Mucosa of descending colon (tissue), 3 donors: ENCODE measurements around the gene TFEB. TPM values are rescaled to one million over a fixed set of nuclear protein-coding genes. Genes with fewer than 3 reads are reported as not detected.

Source experiments
- ATAC-seq: fragments of 200-7000 bp; cut with Tn5 transposase; one replicate; pipeline ENCODE4 v1.9.1; 2020; ENCODE audit warnings: mild to moderate bottlenecking, moderate library complexity
- DNase-seq, 3 donors: peaks; one replicate each; pipeline ENCODE4 v3.0.0-alpha.2; 2020
- H3K36me3 ChIP-seq: fragments of 200-600 bp; one replicate; pipeline ENCODE4 v1.8.0; 2021; ENCODE audit warnings: low read depth, mild to moderate bottlenecking
- H3K4me1 ChIP-seq: fragments of 200-600 bp; one replicate; pipeline ENCODE4 v1.8.0; 2021; ENCODE audit warnings: low read depth, mild to moderate bottlenecking
- H3K4me3 ChIP-seq: fragments of 200-600 bp; one replicate; pipeline ENCODE4 v1.8.0; 2021; ENCODE audit warnings: mild to moderate bottlenecking
- H3K9me3 ChIP-seq: fragments of 200-600 bp; one replicate; pipeline ENCODE4 v1.8.0; 2021; ENCODE audit warnings: mild to moderate bottlenecking
- CTCF ChIP-seq: fragments of 200-600 bp; IDR thresholded peaks from one replicate; pipeline ENCODE4 v1.8.0; 2022; ENCODE audit warnings: antibody characterized with exemption, mild to moderate bottlenecking
- intact Hi-C, 2 donors: fragments of 100-400 bp; cut with DNase I in 1 of 2; cut with micrococcal nuclease in 1 of 2; formaldehyde crosslinking; loops; one replicate each; pipeline versions ENCODE4 v1.11.0 to v1.11.1; 2022; cut with DNase I, micrococcal nuclease
- total RNA-seq, 3 donors: library from RNA; stranded (reverse); fragmentation: NEBNext Ultra II Directional in 2 of 3; extraction: Animal tissue kit (Norgen Biotek cat#: 25700) in 2 of 3; gene quantifications; one replicate each; pipeline versions ENCODE4 v1.2.1 to v1.2.4, GENCODE V29; 2021 to 2023
- donor health status: DM: no; HTN: no; CAD: no; lungs with moderate emphysema.
- donor health status: DM: no; HTN: no; CAD: no.
- donor health status: DM: no; HTN: yes; CAD: no.

The TFEB gene
- total RNA-seq, 3 donors from 2014 or later: 35.2 to 44.5 (median 40.2) TPM

DNA sequence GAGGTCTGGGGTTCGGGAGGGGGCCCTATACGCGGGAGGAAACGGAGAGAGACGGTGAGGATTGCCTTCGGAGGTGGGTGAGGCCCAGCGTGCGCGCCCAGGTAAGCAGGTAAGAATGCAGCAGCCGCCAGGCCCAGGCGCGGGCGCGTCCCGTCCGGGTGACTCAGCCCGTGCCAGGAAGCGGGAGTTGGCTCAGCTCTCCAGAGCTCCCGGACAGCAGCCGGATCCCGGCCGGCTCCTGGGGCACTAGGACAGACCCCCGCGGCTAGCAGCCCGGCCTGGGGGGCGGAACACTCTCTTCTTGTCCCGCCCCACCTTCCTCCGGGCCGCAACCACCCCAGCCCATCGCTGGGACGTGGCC, 98.6 kb downstream of the TFEB start:
- Histone ChIP-seq H3K36me3 (no peaks in the 10 kb centered on the region), H3K4me3 (no peak overlapping the region), H3K4me1 (peaks cover 10% of the 10 kb centered on the region), H3K9me3 (no peaks in the 10 kb centered on the region)
- TF ChIP-seq CTCF: no peak
- peak; percentile 97 for ATAC-seq
- peak in 2 of 3 donors; percentile 66 to 76 for DNase-seq
- intact Hi-C loops: no loop called here

- Histone ChIP-seq H3K9me3 (no peaks in the 10 kb centered on the region), H3K4me1 (peaks cover 10% of the 10 kb centered on the region), H3K4me3 (no peak overlapping the region), H3K36me3 (no peaks in the 10 kb centered on the region)
- no peak for DNase-seq
- intact Hi-C loops: no loop called here
- ATAC-seq: no peak
- TF ChIP-seq CTCF: no peak
Observed at GRCh38 chr6:41635365-41635764, 100.0 kb downstream of the TFEB start.

DNA sequence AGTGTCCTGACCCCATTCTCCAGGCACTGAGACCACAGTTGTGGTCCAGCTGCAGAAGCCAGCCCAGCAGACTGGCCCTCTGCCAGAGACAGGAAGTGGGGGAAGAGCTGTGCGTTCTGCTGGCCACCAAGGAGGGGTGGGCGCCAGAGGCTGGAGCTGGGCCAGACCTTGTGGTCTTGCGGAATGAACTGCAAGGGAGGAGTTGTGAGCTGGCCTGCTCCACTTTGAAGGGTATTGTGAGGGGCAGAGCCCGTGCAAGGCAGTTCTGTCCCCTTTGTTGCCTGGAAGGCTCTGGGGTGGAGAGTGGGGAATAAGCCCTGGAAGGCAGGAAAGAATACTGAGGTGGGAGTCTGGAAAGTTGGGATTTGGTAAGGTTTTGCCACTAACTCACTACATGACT, 100.8 kb downstream of the TFEB start:
- H3K9me3 ChIP-seq: no peaks in the 10 kb centered on the region
- DNase-seq: no peak
- peaks cover 10% of the 10 kb centered on the region for H3K4me1 ChIP-seq
- H3K4me3 ChIP-seq: no peak overlapping the region
- ATAC-seq: no peak
- intact Hi-C loops: no loop called here
- no peak for TF ChIP-seq CTCF
- no peaks in the 10 kb centered on the region for H3K36me3 ChIP-seq

Other genes with a start within 250 kb of the TFEB start
- 10 to 100 TPM; 31.5 to 34.9 (median 33.8) TPM for gene FOXP4, start 189.2 kb downstream of the TFEB start, total RNA-seq
- 1 to 10 TPM in 2 of 3 donors, under 1 TPM in 1; 0.96 to 2.2 (median 2.1) TPM for gene MDFI, start 97.1 kb downstream of the TFEB start, total RNA-seq
- not detected for gene PGC, start 11.8 kb upstream of the TFEB start, total RNA-seq
- gene FRS3, start 44.3 kb upstream of the TFEB start, total RNA-seq: 1 to 10 TPM; 3.6 to 7.9 (median 4.6) TPM
- gene PRICKLE4, start 45.2 kb upstream of the TFEB start, total RNA-seq: 1 to 10 TPM; 2.7 to 6.7 (median 6.1) TPM
- gene TOMM6, start 52.1 kb upstream of the TFEB start, total RNA-seq: 100 to 1,000 TPM in 1 of 3 donors, 10 to 100 TPM in 2; 96.9 to 116 (median 96.9) TPM
- gene USP49, start 159.8 kb upstream of the TFEB start, total RNA-seq: 1 to 10 TPM; 2.8 to 3.7 (median 3.2) TPM
- 10 to 100 TPM; 15.5 to 21.2 (median 18.6) TPM for gene MED20, start 185.5 kb upstream of the TFEB start, total RNA-seq
- 10 to 100 TPM in 2 of 3 donors, 1 to 10 TPM in 1; 7.5 to 10.5 (median 10.2) TPM for gene BYSL, start 185.9 kb upstream of the TFEB start, total RNA-seq
- gene CCND3, start 206.2 kb upstream of the TFEB start, total RNA-seq: 10 to 100 TPM; 51.2 to 69.1 (median 60.0) TPM